Activated CD8-positive, alpha-beta memory T cell treated with anti-CD3 and anti-CD28 coated beads, Interleukin-2, amount 50 U/mL, for 1 hour (primary cell): Measurements from ENCODE around the gene LIMS2.

Experiments used
- DNase-seq: peaks from one replicate; pipeline ENCODE4 v3.0.0-alpha.2; 2020; ENCODE audit errors: extremely low read depth

LIMS2 gene

DNA sequence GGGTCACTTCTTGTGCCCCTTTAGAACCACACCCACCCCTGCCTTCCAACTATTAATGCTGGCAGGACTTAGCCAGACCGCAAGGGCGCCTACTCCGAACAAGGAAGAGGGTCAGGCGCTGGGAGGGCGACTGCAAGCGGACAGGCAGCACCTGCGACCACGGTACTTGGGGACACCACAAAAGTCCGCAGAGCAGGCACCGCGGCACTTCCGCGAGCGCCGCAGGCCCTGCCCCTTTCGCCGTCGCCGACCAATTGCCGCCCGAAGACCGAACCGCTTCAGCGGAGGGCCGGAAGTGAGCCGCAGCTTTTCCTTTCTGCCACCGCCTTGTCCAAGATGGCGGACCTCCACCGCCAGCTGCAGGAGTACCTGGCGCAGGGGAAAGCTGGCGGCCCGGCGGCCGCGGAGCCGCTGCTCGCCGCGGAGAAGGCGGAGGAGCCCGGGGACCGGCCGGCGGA is 25.9 kb upstream of the LIMS2 start, which contains the start of gene SFT2D3:
TSS of gene SFT2D3 (plus strand) at position 305 of the 458 bp plus-strand sequence. CDS start at position 337, 32 bp downstream.
- peak; percentile 74 for DNase-seq

DNA sequence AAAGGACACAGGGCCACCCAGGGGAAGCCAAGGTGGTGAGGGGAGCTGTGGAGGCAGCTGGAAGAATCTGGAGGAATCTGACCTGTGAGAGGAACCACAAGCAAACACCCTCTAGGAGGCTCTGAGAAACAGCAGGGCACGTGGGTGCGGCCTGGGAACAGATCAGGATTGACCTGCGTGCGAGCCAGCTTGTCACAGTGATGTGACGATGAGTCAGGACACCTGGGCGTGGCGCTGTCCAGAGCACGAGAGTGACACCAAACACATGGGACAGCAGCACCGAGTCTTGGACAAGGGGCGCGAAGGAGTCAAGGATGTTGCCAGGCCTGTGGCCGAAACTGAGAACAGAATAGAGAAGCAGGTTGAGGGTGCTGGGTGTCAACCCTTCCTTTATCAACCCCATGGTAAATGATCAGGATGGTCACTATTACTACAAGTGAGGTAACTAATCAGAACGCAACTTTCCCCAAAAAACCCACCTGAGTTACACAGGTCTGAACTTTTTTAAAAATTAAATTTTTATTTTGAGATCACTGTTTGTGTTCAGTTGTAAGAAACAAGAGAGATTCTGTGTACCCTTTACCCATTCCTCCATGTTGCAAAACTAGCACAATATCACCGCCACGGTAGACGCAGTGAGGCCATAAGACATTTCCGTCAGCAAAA is 25.3 kb upstream of the LIMS2 start:
- no peak for DNase-seq

DNA sequence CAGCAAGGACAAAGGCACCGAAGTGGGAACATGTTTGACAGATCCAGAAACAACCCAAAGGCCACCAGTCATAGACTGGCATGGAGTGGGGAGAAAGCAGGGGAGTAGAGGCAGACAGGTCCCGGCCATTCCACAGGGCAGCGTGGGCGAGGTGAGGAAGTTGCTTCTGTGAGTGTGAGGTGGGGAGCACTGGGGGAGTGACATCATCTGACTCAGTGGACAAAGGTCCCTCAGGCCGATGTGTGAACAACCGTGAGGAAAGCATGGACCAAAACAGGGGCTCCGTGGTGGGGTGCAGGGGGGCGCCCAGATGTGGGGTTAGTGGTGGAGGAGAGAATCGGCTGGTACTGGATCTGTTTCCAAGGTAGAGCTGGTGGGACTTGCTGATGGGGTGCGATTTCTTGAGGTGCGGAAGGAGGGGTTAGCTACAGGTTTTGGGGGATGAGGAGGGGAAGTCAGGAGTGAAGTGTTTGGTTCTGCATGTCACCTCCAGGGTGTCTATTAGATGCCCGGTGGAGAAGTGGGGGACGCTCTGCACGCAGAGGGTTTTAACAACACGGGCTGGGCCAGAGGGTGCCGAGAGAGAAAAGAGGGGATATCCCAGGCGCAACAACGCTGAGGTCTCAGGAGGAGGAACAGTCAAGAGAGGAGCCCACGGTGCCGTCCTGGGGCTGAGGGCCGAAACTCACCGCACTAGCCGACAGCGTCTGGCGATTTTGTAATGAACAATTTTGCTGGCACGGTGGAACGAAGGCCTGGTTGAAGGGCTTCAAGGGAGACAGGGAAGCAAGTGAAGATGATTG is 23.4 kb upstream of the LIMS2 start:
- no peak for DNase-seq

DNA sequence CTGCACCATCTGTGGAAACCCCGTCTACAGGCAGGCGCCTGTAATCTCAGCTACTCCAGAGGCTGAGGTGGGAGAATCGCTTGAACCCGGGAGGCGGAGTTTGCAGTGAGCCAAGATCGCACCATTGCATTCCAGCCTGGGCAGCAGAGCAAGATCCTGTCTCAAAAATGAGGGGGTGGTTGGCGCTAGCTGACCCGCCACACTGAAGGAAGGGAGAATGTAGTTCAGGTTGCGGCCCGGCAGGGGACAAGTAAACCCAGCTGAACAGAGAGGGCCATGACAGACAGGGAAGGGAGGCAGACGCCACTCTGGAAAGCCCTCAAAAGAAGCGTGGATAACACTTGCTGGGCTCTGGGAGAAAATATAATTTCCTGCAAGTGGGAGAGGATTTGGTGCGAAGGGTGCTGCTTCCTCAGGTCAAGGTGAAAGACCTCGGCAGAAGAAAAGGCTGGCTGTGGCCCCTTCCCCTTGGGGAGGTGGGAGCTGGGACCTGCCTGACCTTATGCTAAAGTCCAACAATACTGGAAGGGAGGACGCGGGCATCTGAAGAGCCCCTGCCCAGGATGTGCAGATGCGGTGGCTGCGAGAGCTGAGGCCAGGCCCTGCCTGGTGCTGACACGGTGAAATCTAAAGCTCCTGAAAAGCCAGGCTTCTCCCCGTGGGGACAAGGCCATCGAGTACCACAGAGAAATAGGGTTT is 22.3 kb upstream of the LIMS2 start:
- no peak for DNase-seq

DNA sequence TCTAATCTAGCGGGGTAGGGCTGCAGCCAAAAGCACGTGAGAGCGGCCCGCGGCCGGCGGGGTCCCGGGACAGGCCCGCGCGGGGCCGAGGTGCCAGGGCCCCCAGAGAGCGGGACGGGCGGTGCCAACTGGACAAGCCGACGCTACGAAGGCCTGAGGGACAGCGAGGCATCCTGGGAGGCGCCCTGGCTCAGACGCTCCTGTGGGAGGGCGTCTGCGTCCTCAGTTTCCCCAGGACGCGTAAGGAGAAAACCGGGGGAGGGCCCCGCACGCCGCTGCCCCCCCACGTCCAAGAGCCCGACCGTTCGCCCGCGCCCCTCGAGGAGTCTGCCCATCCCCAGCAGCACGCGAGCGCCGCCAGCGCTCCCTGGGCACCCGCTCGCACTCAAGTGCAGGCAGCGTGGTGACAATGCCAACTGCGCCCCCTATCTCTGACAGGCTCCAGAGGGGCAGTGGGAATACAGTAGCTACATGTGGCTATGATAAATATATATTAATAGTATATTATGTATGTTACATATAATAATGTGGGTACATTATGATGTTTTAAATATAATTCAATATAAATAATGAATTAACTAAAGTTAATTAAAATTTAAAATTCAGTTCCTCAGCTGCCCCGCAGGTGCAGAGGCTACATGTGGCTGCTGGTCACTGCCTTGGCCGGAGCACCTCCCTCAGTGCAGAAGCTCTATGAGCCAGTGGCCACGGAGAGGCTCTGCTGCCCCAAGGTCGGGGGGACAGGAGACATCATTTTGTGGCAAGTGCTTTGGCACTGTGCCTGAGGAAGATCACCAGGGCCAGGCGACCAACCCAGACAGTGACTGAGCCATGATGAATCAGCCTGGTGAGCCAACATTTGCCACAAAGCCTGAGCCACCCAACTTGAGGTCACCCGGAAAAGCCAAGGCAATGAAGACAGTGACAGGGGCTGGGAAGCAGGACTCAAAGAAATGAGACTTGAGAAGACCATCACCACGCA is 20.5 kb upstream of the LIMS2 start:
- no peak for DNase-seq

DNA sequence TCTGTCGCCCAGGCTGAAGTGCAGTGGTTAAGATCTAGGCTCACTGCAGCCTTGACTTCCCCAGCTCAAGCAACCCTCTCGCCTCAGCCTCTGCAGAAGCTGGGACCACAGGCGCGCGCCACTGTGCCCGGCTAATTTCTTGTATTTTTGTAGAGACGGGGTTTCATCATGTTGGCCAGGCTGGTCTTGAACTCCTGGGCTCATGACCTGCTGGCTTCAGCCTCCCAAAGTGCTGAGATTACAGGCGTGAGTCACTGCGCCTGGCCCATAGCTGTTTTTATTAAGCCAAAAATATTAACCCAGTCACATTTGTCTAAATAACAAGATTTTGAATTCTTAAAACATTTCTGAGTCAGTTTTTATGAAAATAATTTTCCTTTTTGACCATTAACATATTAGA is 19.7 kb upstream of the LIMS2 start:
- no peak for DNase-seq

DNA sequence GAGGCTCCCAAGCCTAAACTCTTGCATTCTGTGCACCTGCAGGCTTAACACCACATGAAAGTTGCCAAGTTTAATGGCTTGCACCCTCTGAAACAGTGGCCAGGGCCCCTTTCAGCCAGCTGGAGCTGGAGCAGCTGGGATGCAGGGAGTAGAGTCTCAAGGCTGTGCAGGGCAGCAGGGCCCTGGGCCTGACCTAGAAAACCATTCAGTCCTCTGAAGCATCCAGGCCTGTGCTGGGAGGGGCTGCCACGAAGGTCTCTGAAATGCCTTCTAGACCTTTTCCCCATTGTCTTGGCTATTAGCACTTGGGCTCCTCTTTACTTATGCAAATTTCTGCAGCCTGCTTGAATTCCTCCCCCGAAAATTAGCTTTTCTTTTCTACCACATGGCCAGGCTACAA is 15.4 kb upstream of the LIMS2 start:
- no peak for DNase-seq

DNA sequence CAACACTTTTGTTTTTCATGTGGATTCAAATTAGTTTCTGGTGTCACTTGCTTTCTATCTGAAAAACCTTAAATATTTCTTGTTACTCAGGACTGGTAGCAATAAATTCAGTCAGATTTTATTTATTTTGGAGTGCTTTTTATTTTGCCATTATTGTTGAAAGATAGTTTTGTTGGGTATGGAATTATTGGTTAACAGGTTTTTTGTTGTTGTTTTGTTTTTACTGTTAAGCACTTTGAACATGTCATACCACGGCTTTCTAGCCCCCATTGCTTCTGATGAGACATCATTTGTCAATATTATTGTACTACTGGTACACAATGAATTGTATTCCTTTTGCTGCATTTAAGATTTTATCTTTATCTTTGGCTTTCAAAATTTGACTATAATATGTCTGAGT is 13.1 kb upstream of the LIMS2 start:
- DNase-seq, result no peak

DNA sequence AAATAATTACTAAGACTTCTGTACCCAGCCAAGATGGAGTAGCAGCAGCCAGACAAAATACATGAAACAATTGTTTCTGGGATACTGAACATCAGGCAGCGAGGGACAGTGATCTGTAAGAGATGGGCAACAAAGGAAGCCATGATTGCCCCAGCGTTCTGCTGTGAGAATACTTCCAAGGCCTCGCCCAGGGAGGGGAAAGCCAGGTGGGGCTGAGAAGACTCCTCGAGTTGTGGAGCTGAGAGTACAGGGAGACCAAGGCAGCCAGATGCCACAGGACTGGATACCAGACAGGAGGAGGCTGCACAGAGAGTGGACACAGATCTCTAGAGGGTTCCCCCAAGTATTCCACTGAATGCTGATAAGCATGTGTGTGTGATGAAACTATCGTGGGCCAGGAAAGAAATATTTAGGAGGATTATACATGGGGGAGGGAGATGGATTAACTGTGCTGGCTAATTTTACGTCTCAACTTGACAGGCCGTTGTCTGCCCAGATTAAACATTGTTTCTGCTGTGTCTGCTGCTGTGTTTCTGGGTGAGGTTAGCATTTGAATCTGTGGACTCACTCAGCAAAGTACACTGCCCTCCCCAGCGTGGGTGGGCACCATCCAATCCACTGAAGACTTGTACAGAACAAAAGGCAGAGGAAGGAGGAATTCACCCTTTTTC is 10.2 kb upstream of the LIMS2 start:
- DNase-seq, result no peak

DNA sequence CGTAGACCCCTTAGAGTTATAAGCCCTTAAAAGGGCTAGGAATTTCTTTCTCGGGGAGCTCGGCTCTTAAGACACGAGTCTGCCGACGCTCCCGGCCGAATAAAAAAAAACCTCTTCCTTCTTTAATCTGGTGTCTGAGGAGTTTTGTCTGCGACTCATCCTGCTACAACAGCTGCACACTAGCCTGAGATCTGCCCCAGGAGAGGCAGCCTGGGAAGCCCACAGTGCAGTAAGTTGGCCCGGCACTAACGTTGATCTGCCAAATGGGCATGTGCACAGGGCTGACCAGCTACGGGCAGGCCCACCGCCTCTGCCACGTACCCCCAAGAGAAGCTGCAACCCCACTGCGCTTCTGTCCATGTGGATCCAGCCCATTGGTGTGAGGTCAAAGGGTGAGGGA is 8.4 kb upstream of the LIMS2 start:
- DNase-seq, result no peak

DNA sequence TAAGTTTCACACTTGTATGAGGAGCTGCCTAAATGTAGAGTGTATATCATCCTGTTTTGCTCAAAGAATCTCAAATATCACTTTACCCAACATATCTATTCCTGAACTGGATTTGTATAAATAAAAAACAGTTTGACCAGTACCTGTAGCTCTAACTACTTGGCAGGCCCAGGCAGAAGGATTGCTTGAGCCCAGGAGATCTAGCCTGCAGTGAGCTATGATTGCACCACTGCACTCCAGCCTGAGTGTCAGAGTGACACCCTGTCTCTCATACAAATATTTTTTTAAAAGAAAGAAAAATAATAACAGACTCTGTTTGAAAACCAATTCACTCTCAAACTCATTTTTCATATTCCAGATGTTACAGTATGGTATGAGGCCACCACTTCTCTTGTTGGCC is 7.7 kb upstream of the LIMS2 start:
- no peak for DNase-seq

DNA sequence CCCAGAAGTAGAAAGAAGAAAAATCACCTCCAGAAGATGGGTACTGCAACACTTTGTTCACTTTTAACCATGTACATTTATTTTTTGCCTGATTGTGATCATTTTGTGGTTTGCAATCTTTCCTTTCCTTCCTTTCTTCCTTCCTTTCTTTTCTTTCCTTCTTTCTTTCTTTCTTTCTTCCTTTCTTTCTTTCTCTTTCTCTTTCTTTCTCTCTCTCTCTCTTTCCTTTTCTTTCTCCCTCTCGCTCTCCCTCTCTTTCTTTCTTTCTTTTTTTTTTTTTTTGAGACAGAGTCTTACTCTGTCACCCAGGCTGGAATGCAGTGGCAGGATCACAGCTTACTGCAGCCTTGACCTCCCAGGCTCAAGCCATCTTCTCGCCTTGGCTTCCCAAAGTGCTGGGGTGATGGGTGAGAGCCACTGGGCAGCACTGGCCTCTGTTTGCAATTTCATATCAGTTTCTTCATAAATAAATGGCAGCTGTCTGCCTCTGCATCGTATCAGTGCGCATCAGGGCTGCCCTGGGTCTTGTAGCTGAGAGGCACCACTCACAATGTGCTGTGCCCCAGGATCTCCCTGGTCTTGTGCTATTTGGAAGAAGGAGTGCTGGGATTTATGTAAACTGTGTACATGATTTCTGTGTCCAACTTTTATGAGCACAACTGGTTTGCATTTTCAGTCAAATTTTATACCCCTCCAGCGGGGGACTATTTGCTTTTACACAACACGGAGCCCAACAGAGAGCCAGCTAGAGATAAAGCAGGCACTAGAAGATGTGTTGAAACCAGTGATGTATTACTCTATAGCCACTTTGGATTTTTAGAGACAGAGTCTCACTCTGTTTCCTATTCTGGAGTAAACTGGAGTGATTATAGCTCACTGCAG is 6.9 kb upstream of the LIMS2 start:
- DNase-seq, result no peak

DNA sequence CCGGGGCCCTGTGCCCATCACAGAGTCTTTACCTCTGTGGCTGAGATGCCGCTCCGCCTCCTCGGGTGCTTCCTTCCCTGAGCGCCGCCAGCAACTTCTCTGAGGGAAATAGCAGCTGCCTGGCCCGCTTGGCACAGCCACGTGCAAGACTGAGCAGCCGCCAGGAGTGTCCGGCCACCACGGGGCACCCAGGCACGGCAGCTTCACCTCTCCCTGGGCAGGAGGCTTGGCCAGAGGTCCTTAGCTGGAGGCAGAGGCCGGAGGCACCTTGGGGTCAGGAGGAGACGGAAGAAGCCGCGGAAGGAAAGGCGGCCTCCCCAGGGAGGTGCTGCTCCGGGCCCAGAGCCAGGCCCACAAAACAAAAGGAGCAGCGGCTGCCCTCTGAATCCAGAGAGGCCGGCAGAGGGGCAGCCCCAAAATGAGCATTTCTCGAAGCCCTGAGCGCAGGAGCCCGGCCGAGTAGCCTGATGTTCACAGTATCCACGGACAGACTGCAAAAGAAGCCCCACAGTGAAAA is 6.0 kb upstream of the LIMS2 start:
- no peak for DNase-seq

DNA sequence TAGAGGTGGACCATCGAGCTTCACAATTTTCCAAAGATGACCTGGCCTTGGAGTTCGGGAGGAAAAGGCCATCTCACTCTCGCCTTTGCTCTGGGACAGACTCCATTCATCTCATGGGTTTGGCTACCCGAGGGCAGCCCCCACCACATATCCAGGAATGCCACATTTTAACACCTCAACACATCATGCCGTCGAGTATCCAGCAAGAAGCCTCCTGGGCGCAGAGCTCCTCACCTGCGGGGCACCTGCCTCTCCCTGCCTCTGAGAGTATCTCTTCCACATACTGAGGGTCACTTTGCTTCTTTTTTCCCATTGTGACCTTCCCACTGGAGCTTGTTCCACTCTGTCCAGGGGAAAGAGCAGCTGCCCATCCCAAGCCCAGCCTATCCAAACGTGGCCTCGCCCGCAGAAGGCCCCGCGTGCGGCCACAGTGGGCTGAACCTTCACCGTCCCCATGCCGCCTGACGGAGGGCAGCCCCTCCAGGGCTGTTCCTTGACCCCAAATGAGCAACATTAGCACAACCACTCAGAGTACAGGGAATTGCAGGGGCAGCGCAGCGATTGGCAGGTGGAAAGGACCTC is 5.5 kb upstream of the LIMS2 start:
- no peak for DNase-seq

DNA sequence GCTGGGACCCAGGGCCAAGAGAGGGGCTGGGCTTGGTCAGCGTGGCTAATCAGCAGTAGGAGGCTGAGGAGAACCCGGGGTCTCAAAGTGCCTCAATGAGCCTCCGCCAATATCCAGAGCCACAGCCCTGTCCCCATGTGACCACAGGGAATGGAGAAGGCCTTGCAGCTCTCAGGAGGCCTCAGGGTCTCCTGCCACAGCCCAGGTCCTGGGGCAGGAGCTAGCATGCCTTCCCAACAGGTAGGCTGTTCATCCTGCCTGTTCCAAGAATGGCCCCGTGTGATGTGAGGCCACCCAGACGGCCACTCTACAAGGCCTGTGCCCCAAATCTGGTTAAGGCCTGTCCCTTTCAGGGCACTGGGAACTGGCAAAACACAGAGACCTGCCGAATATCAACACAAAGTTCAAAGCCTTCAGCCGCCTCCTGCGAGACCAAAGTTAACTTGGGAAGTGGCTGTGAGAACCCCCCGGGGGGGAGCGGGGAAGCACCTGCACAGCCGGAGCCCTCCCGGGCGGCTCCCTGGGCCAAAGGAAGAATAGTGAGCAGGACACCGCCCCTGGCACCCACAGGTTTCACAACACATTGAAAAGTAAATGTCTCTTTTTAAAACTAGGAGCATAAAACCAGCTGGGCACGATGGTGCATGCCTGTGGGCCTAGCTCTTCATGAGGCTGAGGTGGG is 4.5 kb upstream of the LIMS2 start:
- DNase-seq, result no peak

DNA sequence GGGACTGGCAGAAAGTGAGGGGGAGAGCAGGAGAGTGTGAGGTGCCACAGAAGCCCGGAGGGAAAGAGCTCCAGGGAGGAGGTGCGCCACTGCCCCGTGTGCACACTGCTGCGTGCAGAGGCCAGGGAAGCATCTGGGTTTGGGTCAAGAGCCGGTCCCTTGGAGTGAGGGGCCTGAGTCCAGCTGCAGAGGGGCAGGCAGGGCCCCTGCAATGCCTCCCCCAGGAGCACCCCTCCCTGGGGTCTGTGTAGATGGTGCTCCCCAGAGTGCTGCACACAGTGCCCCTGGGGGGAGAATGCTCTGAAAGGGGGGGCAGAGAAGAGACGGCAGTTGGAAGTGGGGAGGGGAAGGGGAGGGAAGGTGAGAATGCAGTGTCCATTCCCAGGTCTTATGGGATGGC is 3.7 kb upstream of the LIMS2 start:
- no peak for DNase-seq

DNA sequence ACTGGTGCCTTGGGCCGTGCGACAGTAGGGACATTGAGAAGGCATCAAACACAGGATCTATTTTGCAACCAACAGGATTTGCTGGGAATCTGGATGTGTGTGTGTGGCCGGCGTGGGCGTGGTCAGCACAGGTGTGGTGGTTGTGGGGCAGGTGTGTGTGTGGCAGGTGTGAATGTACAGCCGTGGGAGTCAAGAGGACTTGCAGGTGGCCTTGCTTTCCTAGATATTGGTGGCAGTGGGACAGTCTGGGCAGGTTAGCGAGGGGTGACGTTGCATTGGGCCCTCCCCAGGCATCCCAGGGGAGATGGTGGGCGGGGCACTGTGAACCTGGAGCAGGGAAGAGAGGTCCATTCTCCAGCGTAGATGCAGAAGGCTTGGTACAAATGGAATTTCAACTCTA is 3.2 kb upstream of the LIMS2 start:
- DNase-seq, result no peak

DNA sequence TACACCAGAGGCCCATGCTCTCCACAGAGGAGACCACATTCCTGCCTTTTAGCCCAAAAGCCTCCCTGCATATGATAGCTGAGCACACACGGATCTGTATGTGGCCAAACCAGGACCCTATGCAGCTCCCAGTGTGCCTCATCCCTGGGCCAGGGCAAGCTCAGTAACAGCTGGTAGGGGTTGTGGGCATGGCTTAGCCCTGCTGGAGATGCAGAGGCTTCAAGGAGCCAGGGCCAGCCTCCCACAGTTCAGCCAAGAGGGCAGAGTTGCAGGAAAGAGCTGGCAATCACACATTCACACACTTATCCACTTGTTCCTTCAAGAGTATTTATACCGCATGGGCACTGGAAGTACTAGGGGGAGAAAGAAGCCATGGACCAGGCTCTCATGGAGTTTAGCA is 1.6 kb upstream of the LIMS2 start:
- DNase-seq, result no peak
